DMS 273 (cell line): Measurements from ENCODE around the gene KRTAP5-5.

ENCODE experiments used
- DNase-seq: peaks from one replicate; lab custom pipeline; 2025; ENCODE audit not compliant: unreplicated experiment; lab: John Stamatoyannopoulos, UW

The KRTAP5-5 gene

DNA sequence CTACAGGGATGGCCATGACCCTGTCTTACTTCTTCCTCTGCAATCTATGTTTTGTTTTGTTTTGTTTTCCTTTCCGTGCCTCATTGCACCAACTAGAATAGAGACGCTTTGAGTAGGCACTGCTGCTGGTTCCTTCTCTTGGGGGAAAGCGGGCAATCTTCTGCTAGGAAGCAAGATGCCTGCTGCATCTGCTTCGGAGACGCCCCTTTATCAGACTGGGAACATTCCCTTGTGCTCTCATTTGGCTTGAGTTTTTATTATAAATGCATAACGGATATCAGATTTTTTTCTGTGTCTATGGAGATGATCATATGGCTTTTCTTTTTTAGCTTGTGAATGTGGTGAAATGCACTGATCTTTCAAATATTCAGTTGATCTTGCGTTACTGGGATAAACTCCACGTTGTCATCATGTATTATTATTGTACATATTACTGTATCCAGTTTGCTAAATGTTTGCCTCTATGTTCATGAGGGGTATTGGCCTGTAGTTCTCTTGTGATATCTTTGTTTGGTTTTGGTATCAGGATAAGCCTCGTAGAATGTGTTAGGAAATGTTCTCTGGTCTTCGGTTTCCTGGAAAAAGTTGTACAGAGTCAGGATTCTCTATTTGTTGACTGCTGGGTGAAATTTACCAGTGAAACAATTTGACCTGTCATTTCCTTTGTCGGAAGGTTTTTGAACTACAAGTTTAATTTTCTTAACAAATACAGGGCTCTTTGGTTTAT lies 44.0 kb downstream of the KRTAP5-5 start:
- DNase-seq = no peak

DNA sequence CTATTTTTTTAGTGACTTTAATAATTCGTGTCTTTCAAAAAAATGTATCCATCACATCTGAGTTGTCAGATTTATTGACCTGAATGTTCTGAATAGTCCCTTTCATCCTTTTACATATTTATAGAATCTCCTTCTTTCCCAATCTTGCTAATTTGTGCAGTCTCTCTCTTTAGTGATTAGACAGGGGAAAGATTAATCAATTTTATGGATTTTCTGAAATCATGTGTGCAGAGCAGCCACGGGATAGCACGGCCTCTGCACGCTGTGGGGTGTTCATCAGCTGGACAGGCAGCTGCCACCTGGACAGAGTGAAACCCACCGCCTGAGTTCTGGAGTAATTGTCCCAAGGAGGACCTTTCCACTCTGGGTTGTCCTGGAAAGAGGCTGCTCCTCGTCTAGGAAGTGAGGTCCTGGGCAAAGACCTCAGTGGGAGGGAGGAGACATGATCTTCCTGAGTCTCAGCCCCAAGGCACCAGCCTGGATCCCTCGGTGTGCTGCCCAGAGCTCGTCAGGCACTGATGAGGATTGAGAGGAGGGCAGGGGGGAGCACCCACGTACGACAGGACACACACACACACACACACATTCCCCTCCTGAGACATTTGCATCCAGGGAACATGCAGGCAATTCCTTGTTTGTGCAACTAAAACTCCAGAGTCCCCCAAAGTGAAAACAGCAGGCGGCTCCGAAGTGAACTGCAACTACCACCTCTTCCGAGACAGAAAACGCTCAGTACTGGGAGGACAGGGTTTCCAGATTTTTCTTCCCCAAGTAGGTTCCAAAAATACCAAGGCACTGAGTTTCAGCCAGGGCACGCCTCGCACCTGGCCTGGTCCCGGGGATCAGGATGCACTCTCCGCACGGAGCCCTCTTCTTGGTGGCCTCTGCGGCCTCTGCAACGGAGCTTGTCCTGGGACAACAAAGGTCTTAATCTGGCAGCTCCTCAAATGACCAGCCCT lies 44.9 kb downstream of the KRTAP5-5 start:
- no peak for DNase-seq

DNA sequence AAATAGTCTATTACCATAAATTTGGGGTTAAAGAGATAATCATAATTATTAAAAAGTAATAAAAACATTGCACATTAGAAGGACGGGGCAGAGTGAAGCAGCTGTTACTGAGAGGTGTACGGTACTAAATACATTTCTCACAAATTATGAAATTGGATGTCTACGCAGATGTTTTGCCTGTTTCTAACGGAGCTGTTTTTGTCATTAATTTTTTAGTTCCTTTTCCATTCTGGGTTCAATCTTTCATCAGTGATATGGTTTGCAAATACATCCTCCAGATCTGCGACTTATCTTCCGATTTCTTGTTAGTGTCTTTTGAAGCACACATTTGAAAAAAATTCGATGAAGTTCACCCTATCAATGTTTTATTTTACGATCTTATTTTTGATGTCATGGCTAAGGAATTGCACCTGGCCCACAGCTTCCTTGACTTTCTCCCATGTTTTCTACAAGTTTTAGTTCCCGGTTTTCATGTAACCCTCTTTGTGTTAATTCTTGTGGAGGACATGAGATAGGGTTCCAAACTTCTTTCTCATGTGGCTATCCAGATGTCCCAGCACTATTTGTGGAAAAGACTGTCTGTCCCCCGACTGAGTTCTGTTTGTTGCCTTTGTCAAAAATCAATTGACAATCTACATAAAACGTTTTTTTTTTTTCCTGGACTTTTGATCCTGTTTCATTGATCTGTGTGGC lies 46.1 kb downstream of the KRTAP5-5 start:
- no peak for DNase-seq

DNA sequence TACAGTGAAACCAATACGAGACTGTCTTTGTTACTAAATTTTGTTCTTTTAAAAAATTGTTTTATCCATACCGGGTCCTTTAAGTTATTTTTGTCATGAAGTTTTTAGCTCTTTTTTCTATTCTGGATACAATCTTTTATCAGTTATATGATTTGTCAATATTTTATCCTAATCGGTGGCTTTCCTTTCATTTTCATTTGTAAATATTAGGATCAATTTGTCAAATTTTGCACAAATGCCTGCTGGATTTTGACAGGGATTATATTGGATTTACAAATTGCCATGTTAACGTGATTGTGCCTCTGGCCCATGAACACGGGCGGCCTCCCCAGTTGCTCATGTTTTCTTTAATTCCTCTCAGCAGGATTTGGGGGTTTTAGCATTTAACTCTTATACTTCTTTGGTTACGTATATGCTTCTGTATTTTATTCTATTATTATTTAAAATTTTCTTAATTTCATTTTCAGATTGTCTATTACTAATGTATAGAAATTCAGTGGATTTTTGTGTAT lies 46.7 kb downstream of the KRTAP5-5 start:
- no peak for DNase-seq

DNA sequence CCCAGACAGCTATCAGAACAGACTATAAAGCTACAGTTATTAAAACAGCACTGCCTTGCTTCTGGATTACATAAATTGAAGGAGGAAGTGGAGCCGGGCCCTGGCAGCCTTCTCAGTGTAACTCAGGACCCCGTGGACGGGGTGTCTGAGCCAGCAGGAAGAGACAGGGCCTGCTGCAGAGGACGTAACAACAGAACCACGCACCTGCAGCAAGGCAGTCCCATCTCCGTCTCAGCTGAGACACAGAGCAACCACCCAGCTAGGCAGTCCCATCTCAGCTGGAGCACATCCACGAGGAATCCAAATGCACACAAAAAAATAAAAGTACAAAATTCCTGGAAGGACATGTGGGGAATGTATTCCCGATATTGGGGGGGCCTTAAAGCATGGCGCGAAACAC lies 50.3 kb downstream of the KRTAP5-5 start:
- no peak for DNase-seq
